NCI-H1930 (cell line): ENCODE results near the gene OXER1.
A peak's percentile ranks its signal among the peaks of the same experiment; 100 is the strongest.

Experiments used
- DNase-seq, 2 experiments: peaks; one replicate each; lab custom pipeline; 2025; lab: John Stamatoyannopoulos, UW

Gene OXER1

GRCh38 chr2:42764096-42764495 is at the start of gene OXER1:
OXER1 (minus strand) TSS chr2:42764135; CDS start chr2:42764062, 73 bp downstream.
- DNase-seq, result no peak

- no peak for DNase-seq
These were observed 49.1 kb upstream of the OXER1 start for GRCh38 chr2:42812899-42813479.

GRCh38 chr2:42810971-42811811 is 47.3 kb upstream of the OXER1 start:
- peak; percentile 7 to 42 for DNase-seq

GRCh38 chr2:42810121-42810970 is 46.4 kb upstream of the OXER1 start:
- DNase-seq, result peak; percentile 80 to 92

GRCh38 chr2:42809819-42810120 is 45.8 kb upstream of the OXER1 start:
- peak; percentile 48 to 75 for DNase-seq

GRCh38 chr2:42809131-42809818 is 45.3 kb upstream of the OXER1 start:
- peak; percentile 8 to 24 for DNase-seq

- no peak for DNase-seq
These were observed 44.4 kb upstream of the OXER1 start for GRCh38 chr2:42808301-42808700.

GRCh38 chr2:42806786-42807185 is 42.9 kb upstream of the OXER1 start:
- DNase-seq, result no peak

- no peak for DNase-seq
These were observed 41.0 kb upstream of the OXER1 start for GRCh38 chr2:42804891-42805290.

- DNase-seq, result no peak
These were observed 40.4 kb upstream of the OXER1 start for GRCh38 chr2:42804338-42804737.

- no peak for DNase-seq
These were observed 38.2 kb upstream of the OXER1 start for GRCh38 chr2:42802150-42802549.

GRCh38 chr2:42801381-42801780 is 37.4 kb upstream of the OXER1 start:
- DNase-seq, result no peak

GRCh38 chr2:42800981-42801380 is 37.0 kb upstream of the OXER1 start:
- no peak for DNase-seq

- DNase-seq, result no peak
These were observed 36.6 kb upstream of the OXER1 start for GRCh38 chr2:42800461-42800962.

- DNase-seq, result no peak
These were observed 35.9 kb upstream of the OXER1 start for GRCh38 chr2:42799881-42800280.

- DNase-seq, result no peak
These were observed 33.3 kb upstream of the OXER1 start for GRCh38 chr2:42797281-42797680.

GRCh38 chr2:42796427-42797248 is 32.7 kb upstream of the OXER1 start:
- no peak for DNase-seq

GRCh38 chr2:42795841-42796301 is 31.9 kb upstream of the OXER1 start:
- no peak for DNase-seq

GRCh38 chr2:42795275-42795674 is 31.3 kb upstream of the OXER1 start:
- DNase-seq, result no peak

- no peak for DNase-seq
These were observed 30.5 kb upstream of the OXER1 start for GRCh38 chr2:42794271-42795046.
